NCI-H748 treated with DMSO at 0.1 percent for 48 hours (cell line): ENCODE results near the gene CCDC91.
"Not testable (repeated sequence)": the region's sequence is repeated elsewhere in the genome, so short reads cannot be mapped to it uniquely, and the experiment has no call there.

Experiments used
- DNase-seq: peaks from one replicate; lab custom pipeline; 2025; lab: John Stamatoyannopoulos, UW

Gene CCDC91

DNA sequence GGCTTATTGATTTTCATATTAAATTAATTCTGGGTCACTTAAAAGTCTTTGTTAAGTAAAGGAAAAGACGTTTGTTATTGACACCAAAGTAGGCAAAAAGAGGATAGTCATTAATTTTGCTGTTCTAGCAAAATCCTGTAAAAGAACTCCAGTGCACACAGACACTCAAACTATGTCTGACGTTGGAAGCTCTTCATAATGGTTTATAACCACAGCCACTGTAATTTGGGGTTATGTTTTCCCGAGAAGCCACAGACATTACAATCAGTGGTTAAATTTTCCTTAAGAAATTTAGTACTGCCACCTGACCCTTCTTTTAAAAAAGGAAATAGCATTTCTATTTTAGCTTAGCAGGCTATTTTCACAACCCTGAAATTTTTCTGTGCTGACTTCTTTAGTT lies 267.5 kb downstream of the CCDC91 start:
- no peak for DNase-seq

DNA sequence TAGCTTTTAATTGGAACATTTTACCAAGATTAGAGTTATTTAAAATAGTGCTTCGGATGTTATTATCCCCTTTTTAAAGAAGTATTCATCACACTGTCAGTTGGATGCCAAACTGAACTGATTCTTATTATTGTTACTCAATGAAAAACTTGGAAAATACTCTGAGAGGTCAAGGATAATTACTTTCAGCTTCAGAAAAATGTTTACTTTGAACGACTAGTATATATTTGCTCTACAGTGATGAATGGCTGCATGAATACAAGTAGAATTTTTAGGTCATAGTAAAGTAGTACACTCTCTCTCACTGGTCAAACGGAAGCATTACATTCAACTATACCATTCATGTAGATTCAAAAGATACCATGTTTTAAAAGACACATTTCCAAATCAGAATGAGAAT lies 269.2 kb downstream of the CCDC91 start:
- DNase-seq: no peak

DNA sequence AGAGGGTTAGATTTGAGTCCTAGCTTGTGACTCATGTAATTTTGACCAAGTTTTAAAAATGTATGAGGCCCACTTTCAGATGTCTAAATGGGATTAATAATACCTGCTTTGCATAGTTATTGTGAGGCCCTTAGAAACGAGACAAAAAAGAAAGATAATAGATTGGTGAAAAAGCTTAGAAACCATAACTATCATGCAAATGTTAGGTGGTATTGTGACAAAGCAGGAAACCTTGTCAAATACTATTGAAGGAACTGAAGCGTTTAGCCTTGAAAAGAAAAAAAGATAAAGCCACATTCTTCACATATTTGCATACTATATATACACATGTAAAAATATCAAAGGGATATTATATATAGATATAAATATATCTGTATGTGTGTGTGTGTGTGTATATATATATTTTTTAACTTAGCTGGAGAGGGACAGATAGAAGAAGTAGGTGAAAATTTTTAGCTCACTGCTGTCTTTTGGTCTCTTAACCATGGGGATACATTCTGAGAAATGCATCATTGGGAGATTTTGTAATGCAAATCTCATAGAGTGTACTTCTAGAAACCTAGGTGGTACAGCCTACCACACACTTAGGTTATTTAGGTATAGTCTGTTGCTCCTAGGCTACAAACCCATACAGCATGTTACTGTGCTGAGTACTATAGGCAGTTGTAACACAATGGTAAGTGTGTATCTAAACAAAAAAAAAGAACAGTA lies 270.3 kb downstream of the CCDC91 start:
- no peak for DNase-seq

DNA sequence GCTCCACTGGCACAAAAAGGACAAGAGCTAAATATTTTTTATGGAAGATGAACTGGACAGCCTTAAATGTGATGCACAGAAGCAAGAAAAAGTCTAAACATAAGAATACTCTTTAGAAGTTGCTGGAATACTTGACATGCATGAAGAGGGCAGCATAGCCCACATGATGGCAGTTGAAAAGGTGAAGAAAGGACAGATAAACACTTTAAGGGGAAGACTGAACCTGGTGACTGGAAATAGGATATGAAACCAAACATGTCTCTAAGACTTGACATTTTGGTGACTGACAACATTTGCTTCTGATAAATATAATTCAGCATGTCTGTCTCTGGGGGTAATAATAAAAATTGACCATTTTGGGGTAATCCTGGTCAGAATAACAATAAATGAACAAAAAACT lies 273.1 kb downstream of the CCDC91 start:
- no peak for DNase-seq

DNA sequence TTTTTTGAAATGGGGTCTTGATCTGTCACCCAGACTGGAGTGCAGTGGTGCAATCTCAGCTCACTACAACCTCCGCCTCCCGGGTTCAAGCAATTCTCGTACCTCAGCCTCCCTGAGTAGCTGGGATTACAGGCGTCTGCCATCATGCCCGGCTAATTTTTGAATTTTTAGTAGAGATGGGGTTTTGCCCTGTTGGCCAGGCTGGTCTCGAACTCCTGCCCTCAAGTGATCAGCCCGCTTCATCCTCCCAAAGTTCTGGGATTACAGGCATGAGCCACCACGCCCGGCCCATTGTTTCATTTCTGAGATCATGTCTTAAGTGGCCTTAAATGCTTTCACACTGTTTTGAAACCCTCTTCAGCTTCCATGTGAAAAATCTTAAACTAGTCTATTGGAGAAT lies 281.5 kb downstream of the CCDC91 start:
- not testable (repeated sequence) for DNase-seq

DNA sequence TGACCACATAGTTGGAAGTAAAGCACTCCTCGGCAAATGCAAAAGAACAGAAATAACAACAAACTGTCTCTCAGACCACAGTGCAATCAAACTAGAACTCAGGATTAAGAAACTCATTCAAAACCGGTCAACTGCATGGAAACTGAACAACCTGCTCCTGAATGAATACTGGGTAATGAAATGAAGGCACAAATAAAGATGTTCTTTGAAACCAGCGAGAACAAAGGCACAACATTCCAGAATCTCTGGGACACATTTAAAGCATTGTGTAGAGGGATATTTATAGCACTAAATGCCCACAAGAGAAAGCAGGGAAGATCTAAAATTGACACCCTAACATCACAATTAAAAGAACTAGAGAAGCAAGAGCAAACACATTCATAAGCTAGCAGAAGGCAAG lies 285.9 kb downstream of the CCDC91 start:
- DNase-seq: not testable (repeated sequence)

DNA sequence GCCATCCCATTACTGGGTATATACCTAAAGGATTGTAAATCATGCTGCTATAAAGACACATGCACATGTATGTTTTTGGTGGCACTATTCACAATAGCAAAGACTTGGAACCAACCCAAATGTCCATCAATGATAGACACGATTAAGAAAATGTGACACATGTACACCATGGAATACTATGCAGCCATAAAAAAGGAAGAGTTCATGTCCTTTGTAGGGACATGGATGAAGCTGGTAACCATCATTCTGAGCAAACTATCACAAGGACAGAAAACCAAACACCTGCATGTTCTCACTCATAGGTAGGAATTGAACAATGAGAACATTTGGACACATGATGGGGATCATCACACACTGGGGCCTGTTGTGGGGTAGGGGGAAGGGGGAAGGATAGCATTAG lies 288.8 kb downstream of the CCDC91 start:
- not testable (repeated sequence) for DNase-seq

DNA sequence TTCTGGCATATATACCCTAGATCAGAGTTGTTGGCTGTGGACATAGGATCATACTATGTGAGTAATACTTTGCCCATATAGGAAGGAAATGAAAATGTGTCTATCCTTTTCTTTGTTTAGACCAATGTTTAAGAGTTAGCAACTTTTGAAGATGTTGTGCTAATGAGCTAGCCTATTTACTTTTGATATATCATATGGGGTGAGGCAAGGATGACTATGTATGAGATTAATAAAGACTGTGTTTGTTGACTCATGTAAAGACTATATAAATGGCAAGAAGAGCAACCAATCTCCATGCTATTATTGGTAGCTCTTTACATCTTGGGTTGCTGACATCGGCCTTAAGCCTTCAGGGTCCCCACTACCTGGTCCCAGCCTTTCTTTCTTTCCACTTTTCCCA lies 289.4 kb downstream of the CCDC91 start:
- no peak for DNase-seq

DNA sequence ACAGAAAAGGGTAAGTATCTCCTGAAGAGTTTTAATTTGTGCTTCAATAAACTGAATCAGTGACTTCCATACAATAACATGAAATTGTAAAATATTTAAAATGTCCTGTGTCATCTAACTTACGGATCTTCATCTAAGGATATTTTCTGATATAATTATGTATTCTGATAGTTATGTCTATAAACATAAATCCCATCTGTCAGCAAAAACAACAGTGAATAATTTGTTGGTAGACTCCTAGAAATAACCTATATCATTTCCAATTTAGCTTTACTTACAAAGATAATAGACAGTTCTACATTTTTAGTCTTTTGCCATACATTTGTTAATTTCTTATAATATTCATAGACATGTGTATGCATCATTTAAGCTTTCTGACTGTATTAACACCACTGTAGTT lies 293.9 kb downstream of the CCDC91 start:
- no peak for DNase-seq

DNA sequence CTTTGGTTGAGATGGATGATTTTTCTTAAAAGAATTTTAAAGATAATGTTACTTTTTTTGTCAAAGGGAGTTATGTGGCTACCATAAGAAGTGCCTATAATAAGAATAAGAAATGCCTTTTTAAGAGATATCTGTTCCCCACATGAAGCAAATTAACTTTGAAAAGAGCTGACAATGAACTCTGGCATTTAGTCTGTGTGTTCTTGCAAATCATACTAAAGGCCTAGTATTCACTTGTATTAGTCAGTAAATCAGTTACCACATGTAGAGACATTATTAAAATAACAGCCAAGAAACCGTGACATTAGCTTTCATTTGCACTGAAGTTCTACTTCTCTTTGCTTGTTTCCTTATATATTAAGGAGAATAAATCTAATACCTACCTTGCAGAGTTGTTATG lies 296.3 kb downstream of the CCDC91 start:
- no peak for DNase-seq

DNA sequence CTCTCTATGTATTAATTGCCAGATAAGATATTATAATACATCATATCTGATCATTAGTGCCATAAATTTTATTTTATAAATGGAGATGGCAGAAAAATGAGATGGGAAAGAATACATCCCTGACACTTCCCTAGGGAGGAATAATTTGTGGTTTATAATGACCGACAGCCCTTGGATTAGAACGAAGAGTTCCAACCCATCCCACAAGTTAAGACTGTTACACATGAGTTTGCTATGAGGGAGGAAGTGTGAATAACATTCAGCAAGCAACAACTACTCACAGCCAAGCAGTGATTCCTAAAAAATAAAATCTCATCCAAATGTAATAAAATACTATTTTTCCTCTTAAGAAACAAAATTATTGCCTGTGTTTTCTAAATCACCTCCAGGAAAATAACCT lies 299.0 kb downstream of the CCDC91 start:
- DNase-seq: no peak

DNA sequence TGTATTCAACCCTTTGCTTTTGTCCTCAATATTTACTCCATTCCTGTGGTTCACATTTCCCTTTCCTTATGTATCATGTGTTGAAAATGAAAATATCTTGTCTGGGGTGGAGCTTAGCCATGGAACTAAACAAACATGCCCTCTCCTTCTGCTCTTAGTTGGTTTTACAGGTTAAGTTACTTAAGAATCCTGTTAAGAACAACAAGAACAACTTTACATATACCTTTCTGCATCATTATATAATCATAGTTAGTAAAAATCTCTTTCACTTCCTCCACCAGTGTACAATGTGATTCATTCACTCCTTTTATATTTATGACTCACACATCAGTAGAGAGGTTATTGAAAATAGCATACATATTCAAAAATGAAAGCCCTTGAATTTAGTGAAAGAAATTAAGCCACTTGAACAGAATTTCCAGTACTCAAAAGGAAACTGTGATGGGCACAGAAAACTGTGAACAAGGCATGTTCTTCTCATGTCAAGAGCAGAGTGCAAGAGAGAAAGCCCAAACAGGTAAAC lies 307.7 kb downstream of the CCDC91 start:
- DNase-seq: no peak

DNA sequence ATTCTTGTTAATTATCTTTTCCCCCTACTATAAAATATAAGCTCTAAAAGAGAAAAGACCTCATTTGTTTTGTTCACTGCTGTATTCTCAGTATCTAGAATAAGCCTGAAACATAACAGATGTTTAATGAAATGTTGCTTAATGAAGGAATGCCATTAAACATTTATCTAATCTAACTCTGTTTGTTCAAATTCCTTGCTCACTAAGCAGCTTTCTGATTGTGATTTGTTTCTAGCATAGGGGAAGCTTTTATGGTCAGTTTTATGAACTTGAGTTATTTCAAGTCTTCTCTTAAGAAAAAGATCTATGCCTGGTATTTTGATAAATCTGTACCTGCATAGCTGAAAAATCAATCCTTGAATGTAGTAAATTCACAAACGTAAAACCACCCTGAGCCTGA lies 308.6 kb downstream of the CCDC91 start:
- no peak for DNase-seq

DNA sequence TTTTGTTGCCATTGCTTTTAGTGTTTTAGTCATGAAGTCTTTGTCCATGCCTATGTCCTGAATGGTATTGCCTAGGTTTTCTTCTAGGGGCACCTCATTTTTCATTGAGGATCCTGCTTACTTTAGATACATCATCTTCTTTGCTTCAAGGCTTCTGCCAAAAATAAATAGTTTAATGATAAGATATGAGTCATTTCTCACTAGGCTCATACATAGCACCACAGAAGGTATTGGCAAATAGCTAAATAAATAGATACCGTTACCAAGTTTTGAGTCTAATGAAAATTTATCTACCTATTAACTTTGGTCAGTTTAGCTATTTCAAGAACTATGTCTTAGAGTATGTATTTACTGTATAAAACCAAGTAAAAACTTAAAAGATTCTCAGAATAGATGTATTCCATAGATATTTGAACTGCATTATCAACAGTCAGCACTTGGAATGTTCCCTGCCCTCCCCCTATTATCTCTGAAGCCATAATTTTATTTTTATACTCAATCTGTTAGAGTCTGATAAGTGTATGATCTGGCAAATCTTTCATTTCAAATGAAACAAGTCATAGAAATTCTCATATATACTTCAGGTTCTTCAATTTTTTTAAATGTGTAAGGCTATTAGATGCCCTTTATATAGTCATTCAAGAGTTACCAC lies 310.2 kb downstream of the CCDC91 start:
- DNase-seq: no peak

DNA sequence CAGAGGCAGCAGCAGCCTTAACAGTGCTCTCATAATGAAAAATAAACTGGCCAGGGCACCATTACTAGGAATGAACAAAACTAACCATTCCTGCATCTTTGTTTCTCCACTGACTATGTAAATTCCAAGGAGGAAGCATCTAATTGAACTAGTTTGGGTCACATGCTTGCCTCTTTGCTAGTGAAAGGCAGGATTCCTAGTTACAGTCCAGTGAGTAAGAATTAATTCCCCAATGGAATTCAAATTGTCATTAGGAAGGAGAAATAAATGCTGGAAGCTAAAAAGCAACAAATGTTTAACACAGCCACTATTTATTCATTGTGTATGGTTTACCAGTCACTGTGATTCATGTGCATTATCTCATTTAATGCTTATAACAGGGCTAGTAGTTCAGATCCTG lies 316.0 kb downstream of the CCDC91 start:
- DNase-seq: no peak

DNA sequence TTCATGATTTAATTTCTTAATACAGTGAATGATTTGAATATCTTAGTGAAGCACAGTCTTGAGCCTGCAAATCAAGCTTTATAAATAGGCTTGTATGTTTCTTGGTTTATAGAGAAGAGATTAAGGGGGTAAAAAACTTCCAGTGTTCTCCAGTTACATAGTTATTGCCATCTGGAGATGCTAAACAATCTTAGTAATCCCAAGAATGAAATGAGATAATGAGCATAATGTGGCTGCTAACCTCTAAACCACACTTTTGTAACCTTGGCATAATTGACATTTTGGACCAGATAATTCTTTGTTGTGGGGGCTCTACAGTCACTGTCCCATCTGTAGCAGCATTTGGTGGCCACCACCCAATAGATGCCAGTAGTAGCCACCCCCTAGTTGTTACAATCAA lies 316.8 kb downstream of the CCDC91 start:
- DNase-seq: no peak

DNA sequence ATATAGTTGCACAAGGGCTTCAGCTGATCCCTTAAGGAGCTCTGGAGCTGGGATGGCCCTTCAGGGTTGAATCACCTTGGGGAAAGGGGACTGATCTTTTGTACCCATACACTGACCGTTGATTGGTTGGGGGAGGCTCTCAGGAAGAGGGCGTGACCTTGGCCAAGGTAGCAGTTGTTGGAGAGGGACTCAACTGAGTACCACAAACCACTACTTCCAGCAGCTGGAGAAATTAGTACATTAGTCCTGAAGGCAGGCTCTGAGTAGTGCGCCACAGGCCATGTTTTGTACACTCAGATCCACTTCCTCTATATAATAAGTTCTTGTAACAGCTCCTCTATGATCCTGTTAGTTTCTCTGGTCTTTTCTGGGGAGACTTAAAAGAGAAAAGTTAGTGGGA lies 317.6 kb downstream of the CCDC91 start:
- DNase-seq: no peak

DNA sequence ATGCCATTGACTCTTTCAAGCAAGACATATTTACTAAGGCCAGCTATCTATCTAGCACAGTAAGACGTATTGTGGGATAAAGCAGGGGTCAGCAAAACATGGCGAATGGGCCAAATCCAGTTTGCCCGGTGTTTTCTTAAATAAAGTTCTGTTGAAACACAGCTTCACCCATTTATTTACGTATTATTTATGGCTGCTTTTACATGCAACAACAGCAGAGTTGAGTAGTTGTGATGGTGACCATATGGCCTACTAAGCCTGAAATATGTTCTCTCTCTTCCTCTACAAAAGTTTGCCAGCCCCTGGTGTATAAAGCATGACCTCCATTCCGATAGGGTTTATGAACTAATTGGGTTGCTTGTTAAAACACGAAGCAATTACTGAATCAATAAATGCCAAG lies 322.1 kb downstream of the CCDC91 start:
- DNase-seq: no peak

DNA sequence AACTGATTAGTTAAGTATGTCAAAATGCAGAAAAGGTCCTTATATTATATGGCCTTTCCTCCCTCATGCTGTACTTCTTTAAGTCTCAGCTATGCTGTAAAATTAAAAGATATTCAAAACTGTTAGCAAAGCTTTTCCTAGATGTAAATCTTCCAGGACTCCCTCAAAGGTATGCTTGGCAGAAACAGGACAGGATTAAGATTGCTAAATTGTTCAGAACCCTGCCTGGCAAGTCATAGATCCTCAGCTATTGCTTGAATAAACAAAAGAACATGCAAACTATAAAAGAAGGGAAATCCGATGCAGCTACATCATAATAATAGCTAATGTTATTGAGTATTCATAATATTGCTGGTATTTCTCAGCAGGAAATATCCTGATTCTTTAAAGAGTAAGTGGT lies 322.6 kb downstream of the CCDC91 start:
- no peak for DNase-seq

DNA sequence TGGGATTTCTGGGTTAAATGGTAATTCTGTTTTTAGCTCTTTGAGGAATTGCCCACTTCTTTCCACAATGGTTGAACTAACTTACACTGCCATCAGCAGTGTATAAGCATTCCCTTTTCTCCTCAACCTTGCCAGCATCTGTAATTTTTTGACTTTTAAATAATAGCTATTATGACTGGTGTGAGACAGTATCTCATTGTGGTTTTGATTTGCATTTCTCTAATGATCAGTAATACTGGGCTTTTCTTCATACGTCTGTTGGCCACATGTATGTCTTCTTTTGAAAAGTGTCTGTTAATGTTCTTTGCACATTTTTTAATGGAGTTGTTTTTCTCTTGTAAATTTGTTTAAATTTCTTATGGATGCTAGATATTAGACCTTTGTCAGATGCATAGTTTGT lies 323.7 kb downstream of the CCDC91 start:
- no peak for DNase-seq

DNA sequence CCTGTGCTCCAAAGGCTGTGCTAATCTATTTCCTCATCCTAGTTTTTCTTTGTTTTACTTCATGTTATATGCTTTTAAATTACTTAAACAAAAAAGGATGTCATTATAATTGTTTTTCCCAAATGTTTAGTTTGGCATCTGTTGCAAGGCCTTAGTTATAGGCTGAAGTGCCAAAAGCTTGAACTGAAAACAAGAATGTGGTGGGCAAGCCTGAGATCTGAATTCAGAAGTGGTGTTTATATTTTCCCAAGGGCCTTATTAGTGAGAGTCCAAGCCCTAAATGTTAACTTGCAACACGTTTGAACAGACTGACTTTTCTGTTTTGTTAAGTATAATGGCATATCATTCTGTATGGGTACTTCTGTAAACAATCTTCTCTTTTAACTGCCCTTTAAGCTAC lies 326.8 kb downstream of the CCDC91 start:
- no peak for DNase-seq

DNA sequence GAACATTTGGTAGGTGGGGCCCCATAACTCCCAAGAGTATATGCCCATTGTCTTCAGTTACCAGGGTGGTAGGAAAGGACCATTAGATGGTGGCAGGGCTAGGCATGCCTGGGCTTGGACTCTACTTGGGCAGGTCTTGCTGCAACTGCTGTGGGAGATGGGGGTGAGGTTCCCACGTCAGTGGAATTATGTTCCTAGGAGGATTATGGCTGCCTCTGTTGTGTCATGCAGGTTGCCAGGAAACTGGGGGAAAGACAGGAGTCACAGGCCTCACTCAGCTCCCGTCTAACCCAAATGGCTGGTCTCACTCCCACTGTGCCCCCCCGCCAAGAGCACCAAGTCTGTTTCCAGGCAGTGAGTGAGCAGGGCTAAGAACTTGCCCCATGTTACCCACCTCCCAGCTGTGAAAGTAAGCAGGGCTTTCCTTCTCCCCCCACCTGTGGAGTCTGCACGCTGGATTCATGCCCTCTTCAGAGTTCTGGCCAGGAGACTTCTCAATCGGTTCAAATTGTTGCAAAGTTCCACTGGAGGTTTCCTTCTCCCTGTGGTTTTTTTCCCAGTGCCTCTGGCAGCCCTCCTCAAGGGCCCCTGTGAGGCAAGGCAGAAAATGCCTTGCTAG lies 337.5 kb downstream of the CCDC91 start:
- DNase-seq: no peak

DNA sequence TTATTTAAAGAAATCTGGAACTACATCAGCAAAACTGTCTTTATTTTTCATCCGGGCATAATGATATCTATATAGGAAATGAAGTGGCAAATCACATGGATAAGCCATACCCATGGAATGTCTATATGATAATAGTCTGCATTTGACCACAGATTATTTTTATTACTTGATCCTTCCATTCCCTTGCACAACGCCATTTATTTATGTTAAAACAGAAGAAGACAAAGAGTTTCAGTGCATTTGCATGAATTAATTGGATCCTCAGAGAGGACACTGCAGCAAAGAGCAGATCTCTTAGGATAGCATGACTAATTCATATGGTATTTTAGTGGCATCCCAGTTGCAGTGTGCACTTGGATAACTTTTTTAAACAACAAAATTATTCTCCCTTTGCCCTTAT lies 345.0 kb downstream of the CCDC91 start:
- DNase-seq: no peak
